ENCODE data around the gene EOMES.

DNA sequence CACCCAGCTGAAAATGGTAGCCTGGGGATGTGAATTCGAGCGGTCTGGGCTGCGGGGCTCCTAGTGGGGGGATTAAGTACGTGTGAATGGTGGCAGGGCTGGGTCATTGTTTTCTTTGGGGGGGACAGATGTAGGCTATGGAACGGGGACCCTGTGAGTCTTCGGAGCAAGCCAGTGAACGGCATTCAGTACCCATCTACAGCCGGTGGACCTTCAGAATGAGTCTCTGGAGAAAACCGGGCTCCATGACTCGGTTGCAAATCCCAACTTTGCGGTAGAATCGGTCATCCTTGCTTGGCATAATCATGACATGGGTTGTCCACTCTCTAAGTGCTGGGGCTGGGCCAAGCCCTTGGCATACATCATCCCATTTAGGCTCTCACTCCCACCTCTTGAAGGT lies 7.2 kb upstream of the EOMES start:
- no peak for TF ChIP-seq CTCF (IDR thresholded peaks at IDR 0.05)
- no peak for TF ChIP-seq POLR2A (IDR thresholded peaks at IDR 0.05)
